Keratinocyte (primary cell): ENCODE measurements around the gene RANBP17.

Source experiments
- EZH2 ChIP-seq: IDR thresholded peaks from one replicate; pipeline ENCODE4 v1.6.1; 2012; ENCODE audit warnings: inconsistent platforms, mild to moderate bottlenecking, low read length, moderate library complexity
- TF ChIP-seq, protein P1 (sequence below), 3 experiments: IDR thresholded peaks in 1 of 3; conservative IDR thresholded peaks in 1 of 3; optimal IDR thresholded peaks in 1 of 3; 2 replicates in 2 of 3; 3 replicates in 1 of 3; pipeline versions ENCODE3 to v1.5.1; 2011; ENCODE audit warnings: low read length in 3 of 3, mild to moderate bottlenecking in 3 of 3, moderate library complexity in 2 of 3, control low read depth in 1 of 3, inconsistent platforms in 1 of 3; ENCODE audit not compliant: insufficient read depth in 2 of 3; ENCODE audit errors: extremely low read depth in 1 of 3

- TF ChIP-seq EZH2: peak; percentile 45
- TF ChIP-seq, protein P1, sequence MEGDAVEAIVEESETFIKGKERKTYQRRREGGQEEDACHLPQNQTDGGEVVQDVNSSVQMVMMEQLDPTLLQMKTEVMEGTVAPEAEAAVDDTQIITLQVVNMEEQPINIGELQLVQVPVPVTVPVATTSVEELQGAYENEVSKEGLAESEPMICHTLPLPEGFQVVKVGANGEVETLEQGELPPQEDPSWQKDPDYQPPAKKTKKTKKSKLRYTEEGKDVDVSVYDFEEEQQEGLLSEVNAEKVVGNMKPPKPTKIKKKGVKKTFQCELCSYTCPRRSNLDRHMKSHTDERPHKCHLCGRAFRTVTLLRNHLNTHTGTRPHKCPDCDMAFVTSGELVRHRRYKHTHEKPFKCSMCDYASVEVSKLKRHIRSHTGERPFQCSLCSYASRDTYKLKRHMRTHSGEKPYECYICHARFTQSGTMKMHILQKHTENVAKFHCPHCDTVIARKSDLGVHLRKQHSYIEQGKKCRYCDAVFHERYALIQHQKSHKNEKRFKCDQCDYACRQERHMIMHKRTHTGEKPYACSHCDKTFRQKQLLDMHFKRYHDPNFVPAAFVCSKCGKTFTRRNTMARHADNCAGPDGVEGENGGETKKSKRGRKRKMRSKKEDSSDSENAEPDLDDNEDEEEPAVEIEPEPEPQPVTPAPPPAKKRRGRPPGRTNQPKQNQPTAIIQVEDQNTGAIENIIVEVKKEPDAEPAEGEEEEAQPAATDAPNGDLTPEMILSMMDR (optimal IDR thresholded peaks at IDR 0.05 in 1 of 3, IDR thresholded peaks at IDR 0.05 in 1 of 3, conservative IDR thresholded peaks at IDR 0.05 in 1 of 3; ENCODE audit: extremely low read depth in 1 of 3, insufficient read depth in 2 of 3, low read length in 3 of 3): no peak
These were observed 451.8 kb downstream of the RANBP17 start for GRCh38 chr5:171313481-171314206.
